Measurements from ENCODE around the gene PLEKHH2. TPM values are rescaled to one million over a fixed set of nuclear protein-coding genes. Genes with fewer than 3 reads are reported as not detected.
A peak's percentile ranks its signal among the peaks of the same experiment; 100 is the strongest.

The PLEKHH2 gene
- total and polyA plus RNA-seq, 2 of the 13 experiments (the other 11 are each of a cell fraction or from before 2014, with no cell fraction given): 1.1 to 3.0 TPM

DNA sequence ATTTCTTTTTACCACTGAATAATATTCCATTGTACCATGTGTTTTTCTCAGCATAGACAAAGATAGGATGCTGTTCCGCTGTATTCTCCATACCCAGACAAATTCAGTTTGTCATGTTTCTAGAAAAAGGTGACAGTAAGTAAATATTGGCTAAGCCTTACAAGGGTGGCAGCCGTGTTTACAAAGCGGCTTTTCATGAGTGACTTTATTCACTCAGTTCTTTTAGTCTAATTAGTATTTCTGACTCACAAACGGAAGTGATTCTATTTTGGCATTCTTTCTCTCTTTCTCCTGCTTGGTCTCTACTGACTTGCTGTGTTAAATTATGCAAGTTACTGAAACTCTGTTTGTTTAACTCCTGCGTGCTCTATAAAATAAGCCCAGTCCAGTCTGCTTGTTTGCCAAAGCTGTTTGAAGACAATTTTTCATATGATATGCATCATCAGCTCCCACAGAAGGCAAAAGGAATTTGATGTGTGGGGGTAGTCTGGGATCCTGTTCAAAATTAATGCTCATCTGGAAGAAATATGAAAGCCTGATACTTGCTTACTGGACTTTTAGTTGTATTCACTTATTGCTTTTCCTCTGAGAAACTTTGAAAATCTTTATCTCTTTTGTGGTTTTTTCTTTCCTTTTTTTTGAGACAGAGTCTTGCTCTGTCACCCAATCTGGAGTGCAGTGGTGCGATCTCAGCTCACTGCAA, 2.3 kb upstream of the PLEKHH2 start (continued):
- no peak; the same call in 1 of the 2 replicates for TF ChIP-seq ZNF556 (CRISPR knock-in tag; IDR thresholded peaks at IDR 0.05; ENCODE audit: borderline replicate concordance)
- no peak for TF ChIP-seq ZNF713 (CRISPR knock-in tag; IDR thresholded peaks at IDR 0.05)
- no peak for TF ChIP-seq KDM5A (IDR thresholded peaks at IDR 0.05; ENCODE audit: borderline replicate concordance, low read length)
- no peak for TF ChIP-seq KDM3A (CRISPR knock-in tag; IDR thresholded peaks at IDR 0.05; ENCODE audit: low read depth)
- no peak for TF ChIP-seq RBFOX2 (IDR thresholded peaks at IDR 0.05; ENCODE audit: low read depth, low read length)
- no peak for TF ChIP-seq ZBTB14 (CRISPR knock-in tag; IDR thresholded peaks at IDR 0.05)
- TF ChIP-seq ZBTB7B (CRISPR knock-in tag; IDR thresholded peaks at IDR 0.05): no peak; the same call in 1 of the 2 replicates
- TF ChIP-seq YEATS4 (CRISPR knock-in tag; IDR thresholded peaks at IDR 0.05; ENCODE audit: borderline replicate concordance): no peak
- TF ChIP-seq ZNF350 (CRISPR knock-in tag; IDR thresholded peaks at IDR 0.05; ENCODE audit: borderline replicate concordance, low read depth): no peak
- TF ChIP-seq ZNF720 (CRISPR knock-in tag; IDR thresholded peaks at IDR 0.05): no peak
- TF ChIP-seq ZNF580 (CRISPR knock-in tag; IDR thresholded peaks at IDR 0.05; ENCODE audit: borderline replicate concordance, low read depth): no peak
- TF ChIP-seq, protein P1, sequence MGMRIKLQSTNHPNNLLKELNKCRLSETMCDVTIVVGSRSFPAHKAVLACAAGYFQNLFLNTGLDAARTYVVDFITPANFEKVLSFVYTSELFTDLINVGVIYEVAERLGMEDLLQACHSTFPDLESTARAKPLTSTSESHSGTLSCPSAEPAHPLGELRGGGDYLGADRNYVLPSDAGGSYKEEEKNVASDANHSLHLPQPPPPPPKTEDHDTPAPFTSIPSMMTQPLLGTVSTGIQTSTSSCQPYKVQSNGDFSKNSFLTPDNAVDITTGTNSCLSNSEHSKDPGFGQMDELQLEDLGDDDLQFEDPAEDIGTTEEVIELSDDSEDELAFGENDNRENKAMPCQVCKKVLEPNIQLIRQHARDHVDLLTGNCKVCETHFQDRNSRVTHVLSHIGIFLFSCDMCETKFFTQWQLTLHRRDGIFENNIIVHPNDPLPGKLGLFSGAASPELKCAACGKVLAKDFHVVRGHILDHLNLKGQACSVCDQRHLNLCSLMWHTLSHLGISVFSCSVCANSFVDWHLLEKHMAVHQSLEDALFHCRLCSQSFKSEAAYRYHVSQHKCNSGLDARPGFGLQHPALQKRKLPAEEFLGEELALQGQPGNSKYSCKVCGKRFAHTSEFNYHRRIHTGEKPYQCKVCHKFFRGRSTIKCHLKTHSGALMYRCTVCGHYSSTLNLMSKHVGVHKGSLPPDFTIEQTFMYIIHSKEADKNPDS (CRISPR knock-in tag; IDR thresholded peaks at IDR 0.05): no peak
- TF ChIP-seq CCDC6 (CRISPR knock-in tag; IDR thresholded peaks at IDR 0.05): no peak
- TF ChIP-seq ZNF143 (CRISPR knock-in tag; IDR thresholded peaks at IDR 0.05): no peak
- TF ChIP-seq ZNF10 (CRISPR knock-in tag; IDR thresholded peaks at IDR 0.05; ENCODE audit: borderline replicate concordance, low read depth): no peak
- TF ChIP-seq ZNF75D (CRISPR knock-in tag; IDR thresholded peaks at IDR 0.05; ENCODE audit: borderline replicate concordance): no peak
- no peak for TF ChIP-seq TRIM22 (IDR thresholded peaks at IDR 0.05)
- TF ChIP-seq ZSCAN12 (CRISPR knock-in tag; IDR thresholded peaks at IDR 0.05): no peak
- TF ChIP-seq NR0B2 (CRISPR knock-in tag; IDR thresholded peaks at IDR 0.05): no peak
- peak; percentile 60 for TF ChIP-seq ASH2L (IDR thresholded peaks at IDR 0.05; ENCODE audit: insufficient read length, low read depth, low read length)
- no peak for TF ChIP-seq BCLAF1 (IDR thresholded peaks at IDR 0.05)
- no peak for TF ChIP-seq ZNF883 (CRISPR knock-in tag; IDR thresholded peaks at IDR 0.05; ENCODE audit: not compliant biosample characterization)
